IPS-15b (cell line): ENCODE data around the gene SPNS2.

Source experiments
- H3K27me3 ChIP-seq: one replicate; pipeline ENCODE4 v1.6.1; 2013; ENCODE audit warnings: low read length; ENCODE audit not compliant: control insufficient read depth, insufficient read depth
- H3K36me3 ChIP-seq: one replicate; pipeline ENCODE4 v1.6.1; 2013; ENCODE audit warnings: low read length; ENCODE audit not compliant: control insufficient read depth, insufficient read depth
- H3K4me1 ChIP-seq: one replicate; pipeline ENCODE4 v1.6.1; 2013; ENCODE audit warnings: mild to moderate bottlenecking, low read length; ENCODE audit not compliant: control insufficient read depth, insufficient read depth
- H3K4me3 ChIP-seq: one replicate; pipeline ENCODE4 v1.5.1; 2013; ENCODE audit warnings: low read depth, low read length
- H3K9ac ChIP-seq: one replicate; pipeline ENCODE4 v1.6.1; 2013; ENCODE audit warnings: low read depth, mild to moderate bottlenecking, low read length
- H3K9me3 ChIP-seq: one replicate; pipeline ENCODE4 v1.6.1; 2013; ENCODE audit warnings: mild to moderate bottlenecking, low read length; ENCODE audit not compliant: control insufficient read depth, insufficient read depth

Gene SPNS2

GRCh38 chr17:4483012-4483840 lies 15.5 kb upstream of the SPNS2 start:
- no peak overlapping the region for H3K9ac ChIP-seq
- no peaks in the 10 kb centered on the region for H3K36me3 ChIP-seq
- H3K4me3 ChIP-seq: no peak overlapping the region
- no peaks in the 10 kb centered on the region for H3K4me1 ChIP-seq
- no peaks in the 10 kb centered on the region for H3K9me3 ChIP-seq
- no peaks in the 10 kb centered on the region for H3K27me3 ChIP-seq

GRCh38 chr17:4485676-4486646 lies 12.7 kb upstream of the SPNS2 start:
- H3K9me3 ChIP-seq: no peaks in the 10 kb centered on the region
- no peaks in the 10 kb centered on the region for H3K4me1 ChIP-seq
- H3K9ac ChIP-seq: no peak overlapping the region
- H3K27me3 ChIP-seq: no peaks in the 10 kb centered on the region
- no peaks in the 10 kb centered on the region for H3K36me3 ChIP-seq
- H3K4me3 ChIP-seq: no peak overlapping the region

- Histone ChIP-seq H3K9ac (no peak overlapping the region), H3K9me3 (no peaks in the 10 kb centered on the region), H3K4me3 (no peak overlapping the region), H3K27me3 (no peaks in the 10 kb centered on the region), H3K36me3 (no peaks in the 10 kb centered on the region), H3K4me1 (no peaks in the 10 kb centered on the region)
Observed at GRCh38 chr17:4487296-4487695, 11.4 kb upstream of the SPNS2 start.

GRCh38 chr17:4487820-4488716 lies 10.6 kb upstream of the SPNS2 start:
- H3K4me3 ChIP-seq: no peak overlapping the region
- H3K9ac ChIP-seq: no peak overlapping the region
- no peaks in the 10 kb centered on the region for H3K27me3 ChIP-seq
- no peaks in the 10 kb centered on the region for H3K36me3 ChIP-seq
- H3K9me3 ChIP-seq: no peaks in the 10 kb centered on the region
- peaks cover 2% of the 10 kb centered on the region for H3K4me1 ChIP-seq

GRCh38 chr17:4488989-4489595 lies 9.6 kb upstream of the SPNS2 start:
- Histone ChIP-seq H3K9ac (no peak overlapping the region), H3K4me3 (no peak overlapping the region), H3K9me3 (no peaks in the 10 kb centered on the region), H3K36me3 (no peaks in the 10 kb centered on the region), H3K27me3 (no peaks in the 10 kb centered on the region), H3K4me1 (peaks cover 2% of the 10 kb centered on the region)

- Histone ChIP-seq H3K4me3 (no peak overlapping the region), H3K9me3 (no peaks in the 10 kb centered on the region), H3K27me3 (no peaks in the 10 kb centered on the region), H3K36me3 (no peaks in the 10 kb centered on the region), H3K4me1 (peaks cover 2% of the 10 kb centered on the region), H3K9ac (no peak overlapping the region)
Observed at GRCh38 chr17:4490109-4490591, 8.5 kb upstream of the SPNS2 start.

- no peaks in the 10 kb centered on the region for H3K9me3 ChIP-seq
- no peaks in the 10 kb centered on the region for H3K27me3 ChIP-seq
- peaks cover 2% of the 10 kb centered on the region for H3K4me1 ChIP-seq
Observed at GRCh38 chr17:4490637-4491061, 8.0 kb upstream of the SPNS2 start.

GRCh38 chr17:4492721-4493561 lies 5.7 kb upstream of the SPNS2 start:
- Histone ChIP-seq H3K9ac (no peak overlapping the region), H3K36me3 (no peaks in the 10 kb centered on the region), H3K4me3 (no peak overlapping the region), H3K4me1 (peaks cover 2% of the 10 kb centered on the region), H3K27me3 (peaks cover 10% of the 10 kb centered on the region), H3K9me3 (no peaks in the 10 kb centered on the region)

More at GRCh38 chr17:4490637-4491061, 8.0 kb upstream of the SPNS2 start:
- Histone ChIP-seq H3K4me3 (no peak overlapping the region), H3K9ac (no peak overlapping the region), H3K36me3 (no peaks in the 10 kb centered on the region)

- H3K4me3 ChIP-seq: no peak overlapping the region
- H3K36me3 ChIP-seq: no peaks in the 10 kb centered on the region
- peaks cover 2% of the 10 kb centered on the region for H3K4me1 ChIP-seq
- H3K9me3 ChIP-seq: no peaks in the 10 kb centered on the region
- no peak overlapping the region for H3K9ac ChIP-seq
- peaks cover 38% of the 10 kb centered on the region for H3K27me3 ChIP-seq
Observed at GRCh38 chr17:4497101-4497824, 1.4 kb upstream of the SPNS2 start.
